Left renal cortex interstitium (tissue), 4 donors: ENCODE results near the gene TUBB2A. TPM values are rescaled to one million over a fixed set of nuclear protein-coding genes. Genes with fewer than 3 reads are reported as not detected.
"Not testable (repeated sequence)": the region's sequence is repeated elsewhere in the genome, so short reads cannot be mapped to it uniquely, and the experiment has no call there.

Experiments used
- DNase-seq, 4 donors: peaks; one replicate each; pipeline ENCODE4 v3.0.0-alpha.2; 2013; ENCODE audit warnings: low read depth in 4 of 4, low spot score in 2 of 4, missing footprints in 1 of 4
- polyA plus RNA-seq, 4 donors: library from polyadenylated mRNA; unstranded; fragments of 120-200 nt; gene quantifications; one replicate each; pipeline ENCODE4 v1.2.1, GENCODE V29; 2013; ENCODE audit not compliant: insufficient read length in 4 of 4

Gene TUBB2A
- polyA plus RNA-seq, 4 donors: 57.4 to 84.6 (median 60.1) TPM

GRCh38 chr6:3156184-3157130 lies 887 bp downstream of the TUBB2A start:
- not testable (repeated sequence) for DNase-seq

GRCh38 chr6:3155416-3155815 lies 1.9 kb downstream of the TUBB2A start:
- not testable (repeated sequence) for DNase-seq

- DNase-seq: no peak
Observed at GRCh38 chr6:3152689-3153088, 4.7 kb downstream of the TUBB2A start.

- DNase-seq: no peak
Observed at GRCh38 chr6:3151691-3152090, 5.7 kb downstream of the TUBB2A start.

GRCh38 chr6:3147914-3148757 lies 9.2 kb downstream of the TUBB2A start:
- no peak for DNase-seq

- no peak for DNase-seq
Observed at GRCh38 chr6:3144571-3144970, 12.8 kb downstream of the TUBB2A start.

GRCh38 chr6:3143158-3143557 lies 14.2 kb downstream of the TUBB2A start:
- DNase-seq: no peak

GRCh38 chr6:3142536-3142935 lies 14.8 kb downstream of the TUBB2A start:
- DNase-seq: no peak

- DNase-seq: no peak
Observed at GRCh38 chr6:3140201-3140600, 17.1 kb downstream of the TUBB2A start.

GRCh38 chr6:3139090-3139903 lies 18.0 kb downstream of the TUBB2A start:
- no peak for DNase-seq

- no peak for DNase-seq
Observed at GRCh38 chr6:3138341-3138740, 19.0 kb downstream of the TUBB2A start.

- DNase-seq: not testable (repeated sequence)
Observed at GRCh38 chr6:3137873-3138272, 19.5 kb downstream of the TUBB2A start.

- no peak for DNase-seq
Observed at GRCh38 chr6:3137057-3137777, 20.1 kb downstream of the TUBB2A start.

- DNase-seq: no peak
Observed at GRCh38 chr6:3136292-3137011, 20.9 kb downstream of the TUBB2A start.

- no peak for DNase-seq
Observed at GRCh38 chr6:3135668-3136291, 21.6 kb downstream of the TUBB2A start.

- DNase-seq: no peak
Observed at GRCh38 chr6:3133515-3133914, 23.8 kb downstream of the TUBB2A start.

GRCh38 chr6:3131695-3132094 lies 25.6 kb downstream of the TUBB2A start:
- DNase-seq: no peak

- DNase-seq: no peak
Observed at GRCh38 chr6:3128356-3129108, 28.8 kb downstream of the TUBB2A start.
